Measurements from ENCODE around the gene SLC41A2.
A peak's percentile ranks its signal among the peaks of the same experiment; 100 is the strongest.
"Not testable (repeated sequence)": the region's sequence is repeated elsewhere in the genome, so short reads cannot be mapped to it uniquely, and the experiment has no call there.

SLC41A2 gene, protein sequence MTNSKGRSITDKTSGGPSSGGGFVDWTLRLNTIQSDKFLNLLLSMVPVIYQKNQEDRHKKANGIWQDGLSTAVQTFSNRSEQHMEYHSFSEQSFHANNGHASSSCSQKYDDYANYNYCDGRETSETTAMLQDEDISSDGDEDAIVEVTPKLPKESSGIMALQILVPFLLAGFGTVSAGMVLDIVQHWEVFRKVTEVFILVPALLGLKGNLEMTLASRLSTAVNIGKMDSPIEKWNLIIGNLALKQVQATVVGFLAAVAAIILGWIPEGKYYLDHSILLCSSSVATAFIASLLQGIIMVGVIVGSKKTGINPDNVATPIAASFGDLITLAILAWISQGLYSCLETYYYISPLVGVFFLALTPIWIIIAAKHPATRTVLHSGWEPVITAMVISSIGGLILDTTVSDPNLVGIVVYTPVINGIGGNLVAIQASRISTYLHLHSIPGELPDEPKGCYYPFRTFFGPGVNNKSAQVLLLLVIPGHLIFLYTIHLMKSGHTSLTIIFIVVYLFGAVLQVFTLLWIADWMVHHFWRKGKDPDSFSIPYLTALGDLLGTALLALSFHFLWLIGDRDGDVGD

GRCh38 chr12:104958001-104958804 is at the start of gene SLC41A2:
TSS of gene SLC41A2 (minus strand) at chr12:104958290. CDS start at chr12:104928527, 29,763 bp downstream.
- DNase-seq = peak; percentile 69

DNA sequence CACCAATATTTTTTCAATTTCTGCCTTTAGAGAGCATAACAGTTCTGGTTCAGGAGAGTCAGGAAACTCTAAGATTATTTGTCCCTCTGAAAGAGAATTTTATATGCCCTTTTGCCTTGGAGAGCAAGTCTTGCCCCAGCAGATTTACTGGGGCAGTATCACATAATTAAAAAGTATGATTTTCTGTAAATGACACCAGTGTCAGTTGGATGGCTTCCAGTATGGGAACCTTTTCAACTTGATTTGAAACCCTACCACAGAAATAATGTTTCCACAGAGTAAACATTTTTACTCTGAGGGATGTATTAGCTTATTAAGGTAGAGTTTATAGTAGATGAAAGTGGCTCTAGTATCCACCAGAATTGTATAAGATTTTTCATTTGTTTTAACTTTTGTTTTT is 43.4 kb upstream of the SLC41A2 start:
- no peak for DNase-seq

GRCh38 chr12:104999347-104999685 is 41.2 kb upstream of the SLC41A2 start:
- DNase-seq = no peak

DNA sequence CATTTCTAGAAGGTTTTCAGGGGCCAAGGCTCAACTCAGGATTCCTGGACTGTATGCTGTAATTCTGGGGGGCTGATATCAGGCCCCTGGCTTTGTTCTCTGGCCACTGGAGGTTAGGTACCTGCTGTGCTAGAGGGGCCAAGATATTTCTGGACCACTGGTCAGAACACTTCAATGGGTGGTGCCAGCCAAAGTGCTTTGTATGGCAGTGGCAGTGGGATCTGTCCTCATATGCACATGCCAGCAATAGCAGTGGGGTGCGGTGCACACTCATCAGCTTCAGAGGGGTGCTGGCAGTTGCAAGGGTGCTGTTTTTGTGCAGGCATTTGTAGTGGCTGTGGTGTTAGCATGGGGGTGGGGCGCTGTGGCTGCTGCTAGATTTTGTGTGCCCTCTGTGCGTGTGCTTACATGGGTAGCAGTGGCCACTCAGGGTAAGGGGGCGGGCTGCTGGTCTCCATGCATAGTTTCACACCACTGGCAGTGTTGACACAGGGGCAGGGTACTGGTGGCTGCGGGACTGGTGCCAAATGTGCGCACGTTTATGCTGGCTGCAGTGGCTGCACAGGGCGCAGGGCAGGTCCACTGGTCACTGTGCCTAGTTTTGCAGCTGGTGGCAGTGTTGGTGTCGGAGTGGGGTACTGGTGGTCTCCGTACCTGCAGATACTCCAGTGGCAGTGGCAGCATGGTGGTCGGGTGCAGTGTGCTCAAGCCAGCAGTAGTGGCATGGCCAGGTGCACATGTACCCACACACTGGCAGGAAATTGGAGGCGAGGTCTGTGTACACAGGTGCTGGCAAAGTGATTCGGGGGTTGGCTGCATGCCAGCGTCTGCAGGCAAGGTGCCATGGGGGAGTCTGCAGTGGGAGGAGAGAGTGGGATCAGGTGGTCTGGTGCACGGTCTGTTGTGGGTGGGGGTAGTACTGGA is 40.6 kb upstream of the SLC41A2 start:
- DNase-seq = no peak

- no peak for DNase-seq
Measured at GRCh38 chr12:104997541-104997940, 39.5 kb upstream of the SLC41A2 start.

DNA sequence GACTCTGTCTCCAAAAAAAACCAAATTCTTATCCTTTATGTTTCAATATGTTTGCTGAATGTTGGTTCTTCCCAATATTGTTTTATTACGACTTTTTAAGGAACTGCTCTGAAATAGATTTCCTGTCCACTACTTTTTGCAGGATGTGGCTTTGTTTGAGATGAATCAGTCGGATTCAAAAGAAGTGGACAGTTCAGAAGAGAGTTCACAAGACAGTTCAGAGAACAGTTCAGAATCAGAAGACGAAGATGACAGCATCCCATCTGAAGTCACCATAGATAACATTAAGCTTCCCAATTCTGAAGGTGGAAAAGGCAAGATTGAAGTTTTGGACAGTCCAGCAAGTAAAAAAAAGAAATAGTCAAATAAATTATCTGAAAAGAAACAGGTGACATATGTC is 36.2 kb upstream of the SLC41A2 start:
- no peak for DNase-seq

DNA sequence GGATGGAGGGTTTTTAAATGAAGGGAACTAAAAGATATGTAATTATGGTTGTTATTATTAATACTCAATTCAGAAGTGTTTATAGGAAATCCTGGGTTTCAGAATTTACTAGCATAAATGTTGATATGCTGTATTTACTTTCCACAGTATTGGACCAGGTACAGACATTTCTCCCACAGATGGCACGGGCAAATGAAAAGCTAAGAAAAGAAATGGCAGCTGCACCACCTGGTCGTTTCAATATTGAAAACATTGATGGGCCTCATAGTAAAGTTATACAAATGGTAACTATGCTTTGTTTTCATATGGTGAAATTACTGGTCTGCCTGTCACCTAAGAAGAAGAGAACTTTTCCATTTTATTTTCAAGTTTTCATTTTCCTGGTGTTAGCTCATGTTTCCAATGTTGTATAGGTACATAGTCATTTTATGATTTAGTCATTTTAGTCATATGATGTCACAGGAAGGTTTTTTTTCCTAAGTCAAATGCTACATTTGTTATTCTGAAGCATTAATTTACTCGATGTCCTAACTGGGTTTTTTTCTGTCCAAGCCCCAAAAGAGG is 33.6 kb upstream of the SLC41A2 start:
- DNase-seq = no peak

GRCh38 chr12:104990950-104991349 is 32.9 kb upstream of the SLC41A2 start:
- DNase-seq = no peak

DNA sequence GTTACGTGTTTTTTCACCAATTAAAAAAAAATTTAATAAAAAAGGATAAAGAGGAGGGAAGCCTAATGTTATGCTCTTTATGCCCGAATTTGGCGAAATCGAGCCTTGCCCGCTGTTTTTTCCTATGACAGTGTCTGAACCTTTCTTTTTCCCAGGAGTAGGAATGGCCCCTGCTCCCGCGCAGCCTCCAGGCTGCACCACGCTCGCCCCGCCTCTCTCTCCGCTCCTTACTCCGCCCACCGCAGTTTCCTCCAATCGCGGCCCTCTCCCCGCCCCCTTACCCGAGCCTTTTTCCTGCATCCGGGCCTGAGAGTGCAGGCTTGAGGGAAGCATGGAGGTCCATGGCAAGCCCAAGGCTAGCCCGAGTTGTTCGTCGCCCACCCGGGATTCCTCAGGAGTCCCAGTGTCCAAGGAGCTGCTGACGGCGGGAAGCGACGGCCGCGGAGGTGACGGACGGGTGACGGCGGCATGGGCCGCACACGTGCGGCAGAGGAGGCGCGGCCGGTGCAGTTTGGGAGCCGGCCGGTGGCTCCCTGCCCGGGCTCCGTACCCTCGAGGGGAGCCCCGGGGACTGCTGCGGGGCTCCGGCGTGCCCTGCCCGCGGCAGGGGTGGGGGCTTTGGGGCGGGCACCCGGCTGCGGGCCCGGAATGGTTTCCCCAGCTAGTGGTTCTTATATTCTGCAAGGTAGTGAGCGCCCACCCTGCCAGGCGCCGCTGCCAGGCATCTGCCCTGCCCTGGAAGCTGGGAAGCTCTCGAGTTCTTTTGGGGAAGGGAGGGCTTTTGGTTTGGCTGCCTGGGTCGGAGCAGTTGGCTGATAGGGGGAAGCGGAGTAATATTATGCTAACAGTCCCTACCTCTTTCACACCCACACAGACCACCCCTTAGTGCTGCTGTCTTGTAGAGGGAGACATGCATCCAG is 28.2 kb upstream of the SLC41A2 start, which contains the start of gene NOPCHAP1:
Gene NOPCHAP1, plus strand, starts transcription at position 295 of the 920 bp plus-strand sequence. Its CDS starts 37 bp downstream, at position 332.
- peak; percentile 77 for DNase-seq

- DNase-seq = no peak
Measured at GRCh38 chr12:104985206-104985605, 27.1 kb upstream of the SLC41A2 start.

DNA sequence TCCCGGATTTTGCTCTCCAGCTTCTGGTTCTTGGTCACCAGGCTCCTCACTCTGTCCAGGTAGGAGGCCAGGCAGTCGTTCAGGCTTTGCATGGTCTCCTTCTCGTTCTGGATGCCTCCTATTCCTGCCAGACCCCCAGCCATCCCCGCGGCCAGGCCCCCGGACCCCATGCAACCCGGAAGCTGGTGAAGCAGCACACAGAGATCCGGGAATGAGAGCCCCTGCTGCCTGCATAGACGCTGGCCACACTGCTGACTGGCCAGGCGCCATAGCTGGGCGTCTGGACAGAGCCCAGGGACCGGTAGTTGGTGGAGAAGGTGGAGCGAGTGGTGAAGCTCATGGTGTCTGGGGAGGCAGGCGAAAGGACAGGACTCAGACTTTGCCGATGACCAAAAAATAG is 19.6 kb upstream of the SLC41A2 start:
- DNase-seq = not testable (repeated sequence)

DNA sequence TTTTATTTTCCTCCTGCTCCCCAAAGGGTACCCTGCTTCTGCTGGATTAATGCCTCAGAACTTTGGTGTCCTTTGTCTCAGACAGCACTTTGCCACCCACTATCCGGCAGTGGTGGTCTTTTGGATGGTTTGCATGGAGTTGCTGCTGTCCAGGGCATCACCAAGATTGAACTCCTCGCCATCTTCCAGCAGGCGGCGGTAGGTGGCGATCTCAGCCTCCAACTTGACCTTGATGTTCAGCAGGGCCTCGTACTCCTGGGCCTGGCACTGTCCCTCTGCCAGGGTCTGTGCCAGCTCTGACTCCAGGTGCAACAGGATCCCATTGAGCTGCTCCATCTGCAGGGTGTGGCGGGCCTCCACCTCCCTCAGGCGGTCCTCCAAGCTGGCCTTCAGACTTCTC is 18.6 kb upstream of the SLC41A2 start:
- DNase-seq = no peak

- no peak for DNase-seq
Measured at GRCh38 chr12:104975587-104976343, 17.7 kb upstream of the SLC41A2 start.

DNA sequence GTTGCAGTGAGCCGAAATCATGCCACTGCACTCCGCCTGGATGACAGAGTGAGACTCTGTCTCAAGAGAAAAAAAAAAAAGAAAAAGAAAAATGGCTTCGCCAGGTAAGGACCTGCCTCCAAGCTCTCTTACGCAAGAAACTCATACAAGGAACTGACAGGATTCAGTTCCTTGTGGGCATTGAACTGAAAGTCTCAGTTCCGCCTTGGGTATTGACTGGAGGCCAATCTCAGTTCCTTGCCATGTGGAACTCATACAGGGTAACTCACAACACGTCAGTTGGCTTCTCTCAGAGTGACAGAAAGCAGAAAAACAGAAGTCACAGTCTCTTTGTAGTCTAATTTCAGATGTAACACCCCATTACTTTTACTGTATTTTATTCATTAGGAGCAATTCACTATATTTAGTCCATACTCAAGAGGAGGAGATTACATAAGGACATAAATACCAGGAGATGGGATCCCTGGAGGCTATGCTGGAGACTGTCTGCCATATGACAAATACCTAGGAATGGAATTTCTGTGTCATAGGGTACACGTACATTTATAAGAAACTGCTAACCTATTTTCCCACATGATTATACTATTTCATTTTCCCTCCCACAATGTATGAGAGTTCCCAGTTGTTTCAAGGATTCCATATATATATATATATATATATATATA is 16.7 kb upstream of the SLC41A2 start:
- no peak for DNase-seq

DNA sequence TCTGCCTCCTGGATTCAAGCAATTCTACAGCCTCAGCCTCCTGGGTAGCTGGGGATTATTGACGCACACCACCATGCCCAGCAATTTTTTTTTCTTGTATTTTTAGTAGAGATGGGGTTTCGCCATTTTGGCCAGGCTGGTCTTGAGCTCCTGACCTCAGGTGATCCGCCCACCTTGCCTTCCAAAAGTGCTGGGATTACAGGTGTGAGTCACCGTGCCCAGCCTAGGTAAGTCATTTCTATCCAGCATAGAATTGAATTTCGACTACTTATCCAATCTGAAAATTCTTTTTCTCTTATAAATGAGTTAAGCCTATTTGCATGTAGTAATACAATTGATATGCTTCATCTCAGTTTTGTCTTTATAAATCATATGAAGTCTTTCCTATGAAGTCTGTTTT is 15.2 kb upstream of the SLC41A2 start:
- no peak for DNase-seq

DNA sequence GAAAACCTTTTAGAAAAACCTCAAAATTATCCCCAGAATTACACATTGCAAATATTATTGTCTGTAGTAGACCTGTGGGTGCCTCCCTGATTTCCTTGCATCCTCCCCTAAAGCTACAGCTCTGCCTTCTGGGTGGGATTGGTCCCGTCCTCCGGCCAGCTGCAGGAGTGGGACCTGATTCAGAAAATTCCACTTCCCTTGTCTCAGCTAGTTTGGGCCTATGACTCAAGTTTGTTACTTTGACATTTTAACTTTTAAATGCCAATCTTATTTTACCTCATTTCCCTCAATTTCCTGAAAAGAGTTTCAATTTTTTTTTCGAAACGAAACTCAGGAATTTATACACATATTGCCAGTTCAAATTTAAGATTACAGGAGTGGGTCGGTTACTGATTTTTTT is 13.2 kb upstream of the SLC41A2 start:
- DNase-seq = no peak

GRCh38 chr12:104969343-104969742 is 11.3 kb upstream of the SLC41A2 start:
- no peak for DNase-seq

GRCh38 chr12:104966677-104967076 is 8.6 kb upstream of the SLC41A2 start:
- DNase-seq = no peak

DNA sequence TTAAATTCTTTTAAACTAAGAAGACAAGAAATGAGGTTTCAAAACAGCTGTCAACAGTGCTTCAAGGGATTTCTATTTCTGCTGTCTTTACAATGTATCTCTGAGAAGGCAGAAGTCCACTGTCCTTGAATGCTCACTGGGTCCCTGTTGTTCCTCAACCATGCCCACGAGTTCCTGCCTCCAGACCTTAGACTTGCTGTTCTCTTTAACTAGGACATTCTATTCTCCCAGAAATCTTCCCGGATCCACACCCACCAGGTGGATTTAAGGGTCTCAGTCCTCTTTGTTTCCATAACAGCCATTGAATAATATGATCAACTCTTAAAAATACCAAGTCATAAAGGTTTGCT is 6.7 kb upstream of the SLC41A2 start:
- DNase-seq = no peak
